Psoas muscle (tissue), 8 donors: ENCODE results near the gene DMAP1. TPM values are rescaled to one million over a fixed set of nuclear protein-coding genes. Genes with fewer than 3 reads are reported as not detected.

ENCODE experiments used
- ATAC-seq, 4 donors: fragments of 200-7000 bp; cut with Tn5 transposase; one replicate each; pipeline ENCODE4 v1.9.1; 2020; ENCODE audit warnings: moderate library complexity in 3 of 4, mild to moderate bottlenecking in 2 of 4
- DNase-seq, 2 donors: peaks; one replicate each; pipeline ENCODE4 v3.0.0-alpha.2; 2020
- H3K27ac ChIP-seq: fragments of 200-600 bp; one replicate; pipeline ENCODE4 v1.8.0; 2022
- H3K27me3 ChIP-seq, 3 donors: fragments of 200-600 bp in 1 of 3; one replicate each; pipeline versions ENCODE4 v1.6.1 to v1.8.0; 2013 to 2022; ENCODE audit warnings: low read length in 2 of 3, mild to moderate bottlenecking in 2 of 3, moderate library complexity in 1 of 3; ENCODE audit not compliant: insufficient read depth in 3 of 3
- H3K36me3 ChIP-seq, 2 donors: fragments of 200-600 bp in 1 of 2; one replicate each; pipeline versions ENCODE4 v1.6.1 to v1.8.0; 2013 to 2022; ENCODE audit warnings: low read depth in 1 of 2, mild to moderate bottlenecking in 1 of 2, moderate library complexity in 1 of 2; ENCODE audit not compliant: insufficient read depth in 1 of 2
- H3K4me1 ChIP-seq: fragments of 200-600 bp; one replicate; pipeline ENCODE4 v1.8.0; 2022
- H3K4me3 ChIP-seq: fragments of 200-600 bp; one replicate; pipeline ENCODE4 v1.8.0; 2022; ENCODE audit warnings: mild to moderate bottlenecking
- H3K9me3 ChIP-seq: fragments of 200-600 bp; one replicate; pipeline ENCODE4 v1.8.0; 2022
- CTCF ChIP-seq: fragments of 200-600 bp; IDR thresholded peaks from one replicate; pipeline ENCODE4 v1.8.0; 2022; ENCODE audit warnings: antibody characterized with exemption
- WGBS, 3 donors: extraction: QIAGEN DNeasy Blood & Tissue Kit; methylation state at CpG; one replicate each; pipeline versions ENCODE4 v1.1.6 to v1.1.7; 2013; 5-methylcytosine and 5-hydroxymethylcytosine counted together
- intact Hi-C, 2 donors: fragments of 100-400 bp; cut with DNase I; formaldehyde crosslinking; loops; one replicate each; pipeline versions ENCODE4 v1.11.0 to v1.14.2; 2022
- polyA plus RNA-seq, 3 donors: library from polyadenylated mRNA; stranded (reverse); fragments of 200-250 nt; gene quantifications; one replicate each; pipeline ENCODE4 v1.2.3, GENCODE V29; 2013
- total RNA-seq, 4 donors: library from RNA; stranded (reverse); fragmentation: NEBNext Ultra II Directional in 2 of 4; extraction: Animal tissue kit (Norgen Biotek cat#: 25700) in 2 of 4; gene quantifications; one replicate each; pipeline versions ENCODE4 v1.2.1 to v1.2.4, GENCODE V29; 2021 to 2023
- donor health status: healthy with polysubstance abuse.
- donor health status: DM: no; HTN: no; CAD: no; lungs with moderate emphysema.
- donor health status: Bipolar disorder and iron deficiency.
- donor health status: healthy.
- donor health status: DM: yes; HTN: yes; CAD: no.
- donor health status: DM: no; HTN: no; CAD: no.
- donor health status: DM: no; HTN: no; CAD: no.
- donor health status: DM: yes; HTN: yes; CAD: no.

DMAP1 gene
- total and polyA plus RNA-seq, 7 donors, result 18.3 to 30.5 (median 22.2) TPM

- no peak for ATAC-seq
- TF ChIP-seq CTCF, result no peak
- intact Hi-C loops, result loop anchor here in 1 of 2 donors (10.0 kb wide), 1 partner anchor 442 kb away; no protein-coding TSS in a partner anchor
- H3K4me1 ChIP-seq, result peaks cover 10% of the 10 kb centered on the region
- WGBS, 3 donors, result 44 to 48% (median 48%) methylated on average over 9 of the region's 9 CpGs
- H3K27me3 ChIP-seq, result no peaks in the 10 kb centered on the region
- H3K9me3 ChIP-seq, result no peaks in the 10 kb centered on the region
- peak overlapping the region; percentile 78 for H3K27ac ChIP-seq
- peak overlapping the region; percentile 94 for H3K4me3 ChIP-seq
- no peak for DNase-seq
- peaks cover 0 to 32% of the 10 kb centered on the region in 2 donors for H3K36me3 ChIP-seq
These were observed 683 bp upstream of the DMAP1 start for GRCh38 chr1:44212355-44213221.

GRCh38 chr1:44217809-44218410, 4.6 kb downstream of the DMAP1 start:
- DNase-seq, result peak; percentile 74 to 78
- intact Hi-C loops, result loop anchor here (1.0 to 10.0 kb wide), 6 partner anchors 79 to 437 kb away; no protein-coding TSS in a partner anchor
- peak; percentile 80 for TF ChIP-seq CTCF
- Histone ChIP-seq H3K4me3 (no peak overlapping the region), H3K27ac (no peak overlapping the region), H3K36me3 (peaks cover 0 to 71% of the 10 kb centered on the region in 2 donors), H3K4me1 (peaks cover 7% of the 10 kb centered on the region), H3K9me3 (no peaks in the 10 kb centered on the region), H3K27me3 (no peaks in the 10 kb centered on the region)
- peak; percentile 45 to 69 (median 65) for ATAC-seq
- 34 to 59% (median 41%) methylated on average over 4 of the region's 4 CpGs for WGBS, 3 donors

- peaks cover 0 to 71% of the 10 kb centered on the region in 2 donors for H3K36me3 ChIP-seq
- DNase-seq, result no peak
- no peak overlapping the region for H3K4me3 ChIP-seq
- WGBS, 3 donors, result 88 to 93% (median 90%) methylated on average over 24 of the region's 24 CpGs
- no peak for TF ChIP-seq CTCF
- peaks cover 7% of the 10 kb centered on the region for H3K4me1 ChIP-seq
- H3K27me3 ChIP-seq, result no peaks in the 10 kb centered on the region
- no peaks in the 10 kb centered on the region for H3K9me3 ChIP-seq
- no peak for ATAC-seq
- intact Hi-C loops, result loop anchor here (5.0 to 10.0 kb wide), 5 partner anchors 79 to 436 kb away; no protein-coding TSS in a partner anchor
- no peak overlapping the region for H3K27ac ChIP-seq
These were observed 5.4 kb downstream of the DMAP1 start for GRCh38 chr1:44218503-44219300.

GRCh38 chr1:44219301-44219626, 6.0 kb downstream of the DMAP1 start:
- no peak for TF ChIP-seq CTCF
- intact Hi-C loops, result loop anchor here (5.0 to 10.0 kb wide), 5 partner anchors 78 to 436 kb away; no protein-coding TSS in a partner anchor

More at GRCh38 chr1:44219301-44219626, 6.0 kb downstream of the DMAP1 start:
- 83 to 90% (median 88%) methylated on average over 6 of the region's 6 CpGs for whole genome bisulfite sequencing, 3 donors
- H3K9me3 ChIP-seq, result no peaks in the 10 kb centered on the region
- no peak overlapping the region for H3K27ac ChIP-seq
- H3K27me3 ChIP-seq, result no peaks in the 10 kb centered on the region
- H3K4me1 ChIP-seq, result peaks cover 2% of the 10 kb centered on the region
- ATAC-seq (no peak), DNase-seq (no peak)
- peaks cover 0 to 71% of the 10 kb centered on the region in 2 donors for H3K36me3 ChIP-seq
- no peak overlapping the region for H3K4me3 ChIP-seq
